HG02840 (cell line): ENCODE data around the gene POLR3E.

Experiments
- ATAC-seq: cut with Tn5 transposase; IDR thresholded peaks from one replicate; pipeline ENCODE4 v1.9.1; 2021; ENCODE audit warnings: mild to moderate bottlenecking, moderate library complexity, moderate number of reproducible peaks; ENCODE audit not compliant: unreplicated experiment, low FRiP score

Gene POLR3E

GRCh38 chr16:22297114-22297870 is at the start of gene POLR3E:
TSS of gene POLR3E (plus strand) at chr16:22297409. CDS start at chr16:22302969, 5,560 bp downstream.
- peak; percentile 75 for ATAC-seq

GRCh38 chr16:22250522-22250921 is 46.7 kb upstream of the POLR3E start:
- no peak for ATAC-seq

- no peak for ATAC-seq
These were observed 44.9 kb upstream of the POLR3E start for GRCh38 chr16:22252317-22252716.

GRCh38 chr16:22253272-22253671 is 43.9 kb upstream of the POLR3E start:
- no peak for ATAC-seq

- ATAC-seq: no peak
These were observed 41.9 kb upstream of the POLR3E start for GRCh38 chr16:22255335-22255734.

- ATAC-seq: no peak
These were observed 39.8 kb upstream of the POLR3E start for GRCh38 chr16:22257440-22257839.

- ATAC-seq: no peak
These were observed 36.7 kb upstream of the POLR3E start for GRCh38 chr16:22260490-22260889.

- no peak for ATAC-seq
These were observed 34.7 kb upstream of the POLR3E start for GRCh38 chr16:22262460-22262859.

GRCh38 chr16:22264786-22265185 is 32.4 kb upstream of the POLR3E start:
- no peak for ATAC-seq

- ATAC-seq: no peak
These were observed 31.9 kb upstream of the POLR3E start for GRCh38 chr16:22265351-22265750.

- no peak for ATAC-seq
These were observed 30.7 kb upstream of the POLR3E start for GRCh38 chr16:22266546-22266945.

- ATAC-seq: no peak
These were observed 29.4 kb upstream of the POLR3E start for GRCh38 chr16:22267764-22268163.

GRCh38 chr16:22270525-22270924 is 26.7 kb upstream of the POLR3E start:
- ATAC-seq: no peak

GRCh38 chr16:22272870-22273650 is 24.1 kb upstream of the POLR3E start:
- ATAC-seq: no peak

GRCh38 chr16:22274916-22275315 is 22.3 kb upstream of the POLR3E start:
- ATAC-seq: no peak

- ATAC-seq: no peak
These were observed 18.6 kb upstream of the POLR3E start for GRCh38 chr16:22278441-22279230.

- ATAC-seq: no peak
These were observed 14.8 kb upstream of the POLR3E start for GRCh38 chr16:22282254-22282892.

GRCh38 chr16:22284637-22285036 is 12.6 kb upstream of the POLR3E start:
- ATAC-seq: no peak

GRCh38 chr16:22285080-22285479 is 12.1 kb upstream of the POLR3E start:
- no peak for ATAC-seq

GRCh38 chr16:22291020-22291419 is 6.2 kb upstream of the POLR3E start:
- no peak for ATAC-seq
